Left kidney (tissue), 8 donors: ENCODE measurements around the gene RNF17. TPM values are rescaled to one million over a fixed set of nuclear protein-coding genes. Genes with fewer than 3 reads are reported as not detected.
"Not testable (repeated sequence)": the region's sequence is repeated elsewhere in the genome, so short reads cannot be mapped to it uniquely, and the experiment has no call there.

Experiments used
- DNase-seq: peaks from one replicate; pipeline ENCODE4 v3.0.0-alpha.2; 2013
- long read RNA-seq, 8 donors: transcript quantifications; one replicate each; lab custom pipeline, GENCODE V29; 2026
- polyA plus RNA-seq: library from polyadenylated mRNA; unstranded; fragments of 120-200 nt; gene quantifications from one replicate; pipeline ENCODE4 v1.2.1, GENCODE V29; 2013; ENCODE audit not compliant: insufficient read length

The RNF17 gene
- polyA plus RNA-seq, result 0.22 TPM
- long read RNA-seq, donor 1, partial matches to known transcripts, result 7 of 7 reads
- long read RNA-seq, donor 1, other reads (novel, unspliced or antisense), result 0 of 7 reads
- long read RNA-seq, donor 2, result 0 reads
- long read RNA-seq, donor 3, result 0 reads
- long read RNA-seq, donor 4, result 0 reads
- long read RNA-seq, donor 5, result 0 reads
- long read RNA-seq, donor 6, result 0 reads
- long read RNA-seq, donor 7, partial matches to known transcripts, result 17 of 17 reads
- long read RNA-seq, donor 7, other reads (novel, unspliced or antisense), result 0 of 17 reads
- long read RNA-seq, donor 8, result 0 reads

GRCh38 chr13:24763596-24764275, at the start of gene RNF17:
Gene RNF17 (plus strand): TSS chr13:24764169. CDS start chr13:24764204, 35 bp downstream.
- no peak for DNase-seq

- no peak for DNase-seq
Measured at GRCh38 chr13:24716011-24716410, 48.0 kb upstream of the RNF17 start.

DNA sequence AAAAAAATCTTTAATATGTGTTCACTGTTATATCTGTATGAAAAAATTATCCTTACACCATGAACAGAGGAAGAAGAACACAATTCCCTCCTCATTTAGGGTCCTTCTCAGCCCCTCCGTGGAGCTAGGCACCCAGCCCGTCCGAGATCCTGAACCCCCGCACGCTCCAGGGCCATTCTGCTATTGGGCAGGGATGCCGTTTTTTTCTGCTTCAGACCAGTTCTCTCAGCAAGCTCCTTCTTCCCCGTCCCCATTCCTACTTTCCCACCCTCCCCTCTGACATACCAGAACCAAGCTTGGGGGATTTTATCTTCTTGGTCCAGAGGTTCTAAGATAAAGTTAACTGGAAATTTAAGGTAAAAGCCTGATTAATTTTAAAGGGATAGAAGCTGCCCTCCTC, 47.5 kb upstream of the RNF17 start:
- no peak for DNase-seq

GRCh38 chr13:24717217-24717616, 46.8 kb upstream of the RNF17 start:
- no peak for DNase-seq

- DNase-seq, result no peak
Measured at GRCh38 chr13:24718192-24718965, 45.6 kb upstream of the RNF17 start.

DNA sequence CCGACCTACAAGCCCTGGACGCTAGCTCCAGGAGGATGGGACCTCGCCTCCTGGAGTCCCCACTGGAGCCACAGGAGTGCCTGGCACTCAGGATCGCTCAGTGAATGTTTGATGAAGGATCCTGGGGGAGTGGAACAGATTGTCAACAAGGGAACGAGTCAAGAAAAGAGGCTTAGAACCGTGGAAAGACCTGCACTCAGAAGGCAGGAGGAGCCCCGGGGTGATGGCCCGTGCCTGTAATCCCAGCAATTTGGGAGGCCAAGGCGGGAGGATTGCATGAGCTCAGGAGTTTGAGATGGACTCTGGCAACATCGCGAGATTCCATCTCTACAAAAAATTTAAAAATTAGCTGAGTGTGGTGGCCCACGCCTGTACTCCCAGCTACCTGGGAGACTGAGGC, 44.8 kb upstream of the RNF17 start:
- no peak for DNase-seq

- DNase-seq, result no peak
Measured at GRCh38 chr13:24723206-24723605, 40.8 kb upstream of the RNF17 start.

DNA sequence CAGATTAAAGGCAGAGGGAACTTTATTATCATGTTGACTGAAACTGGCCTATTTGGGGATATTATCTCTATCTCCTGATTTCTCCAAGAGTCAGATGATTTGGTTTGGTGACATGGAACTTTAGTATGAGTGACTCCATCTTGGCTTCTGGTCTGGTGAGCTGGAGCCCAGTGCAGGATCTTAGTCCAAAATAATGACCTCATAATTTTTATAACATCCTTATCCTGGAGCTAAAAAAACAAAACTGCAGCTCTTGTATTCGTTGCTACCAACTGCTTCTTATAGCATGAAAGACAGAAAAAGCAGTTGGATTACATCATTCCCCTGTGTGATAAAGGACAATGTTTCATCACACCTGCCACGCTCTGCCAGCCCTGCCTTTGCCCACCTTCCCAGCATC, 39.3 kb upstream of the RNF17 start:
- DNase-seq, result no peak

- DNase-seq, result no peak
Measured at GRCh38 chr13:24725379-24725778, 38.6 kb upstream of the RNF17 start.

GRCh38 chr13:24727731-24728601, 36.0 kb upstream of the RNF17 start:
- peak; percentile 79 for DNase-seq

GRCh38 chr13:24730873-24731567, 32.9 kb upstream of the RNF17 start:
- not testable (repeated sequence) for DNase-seq

DNA sequence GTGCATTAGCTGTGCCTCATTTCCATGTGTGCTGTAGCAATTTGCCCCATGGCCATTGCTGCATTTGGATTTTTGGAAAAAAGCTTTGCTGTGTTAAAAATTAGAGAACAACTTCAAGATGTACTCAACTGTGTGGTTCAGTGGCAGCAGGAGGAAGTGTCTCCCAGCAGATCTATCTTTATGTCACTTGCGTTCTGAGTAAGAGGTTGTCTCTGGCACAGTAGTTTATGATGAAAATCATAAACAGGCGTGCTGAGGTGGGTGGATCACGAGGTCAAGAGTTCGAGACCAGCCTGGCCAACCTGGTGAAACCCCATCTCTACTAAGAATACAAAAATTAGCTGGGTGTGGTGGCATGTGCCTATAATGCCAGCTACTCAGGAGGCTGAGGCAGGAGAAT, 29.0 kb upstream of the RNF17 start:
- no peak for DNase-seq

DNA sequence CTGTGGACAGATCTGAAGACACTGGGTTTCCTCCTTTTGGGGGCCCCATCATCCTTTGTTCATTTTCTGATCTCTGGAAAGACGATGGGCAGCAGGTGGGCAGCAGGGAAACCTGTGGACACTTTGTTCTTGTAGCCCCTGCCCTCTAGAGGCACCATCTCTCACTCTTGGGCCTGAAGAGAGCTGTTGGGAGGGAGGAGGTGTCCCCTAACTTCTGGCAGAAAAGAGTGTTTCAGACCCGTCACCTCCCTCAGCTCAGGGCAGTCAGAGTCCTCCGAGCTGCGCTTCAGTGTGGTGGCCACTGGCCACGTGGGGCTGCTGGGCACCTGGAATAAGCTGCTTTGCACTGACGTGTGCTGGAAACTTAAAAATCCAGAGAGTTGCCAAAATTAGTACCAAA, 26.9 kb upstream of the RNF17 start:
- DNase-seq, result no peak

DNA sequence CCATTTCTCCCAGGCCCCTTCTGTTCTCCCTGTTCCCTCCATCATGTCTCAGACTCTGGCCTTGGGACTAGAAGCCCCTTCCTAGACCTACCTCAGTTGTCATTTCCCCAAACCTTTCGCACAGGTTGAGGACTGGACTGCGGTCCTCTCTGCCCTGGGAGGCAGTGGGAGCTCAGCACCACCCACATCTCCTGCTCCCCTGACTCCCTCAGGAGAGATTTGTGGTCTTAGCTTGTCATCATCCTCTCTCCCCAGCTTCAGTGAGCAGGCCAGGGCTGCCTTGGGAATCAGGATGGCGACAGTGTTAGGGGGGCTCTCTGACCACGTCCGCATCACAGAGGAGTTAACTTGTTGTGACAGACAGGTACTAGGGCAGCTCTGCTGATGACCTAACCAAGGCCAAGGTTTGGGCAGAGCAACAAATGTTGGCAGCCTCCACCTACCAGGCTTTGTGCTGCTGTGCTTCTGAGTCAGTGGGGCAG, 25.6 kb upstream of the RNF17 start:
- DNase-seq, result no peak

- DNase-seq, result no peak
Measured at GRCh38 chr13:24740014-24740890, 23.7 kb upstream of the RNF17 start.

DNA sequence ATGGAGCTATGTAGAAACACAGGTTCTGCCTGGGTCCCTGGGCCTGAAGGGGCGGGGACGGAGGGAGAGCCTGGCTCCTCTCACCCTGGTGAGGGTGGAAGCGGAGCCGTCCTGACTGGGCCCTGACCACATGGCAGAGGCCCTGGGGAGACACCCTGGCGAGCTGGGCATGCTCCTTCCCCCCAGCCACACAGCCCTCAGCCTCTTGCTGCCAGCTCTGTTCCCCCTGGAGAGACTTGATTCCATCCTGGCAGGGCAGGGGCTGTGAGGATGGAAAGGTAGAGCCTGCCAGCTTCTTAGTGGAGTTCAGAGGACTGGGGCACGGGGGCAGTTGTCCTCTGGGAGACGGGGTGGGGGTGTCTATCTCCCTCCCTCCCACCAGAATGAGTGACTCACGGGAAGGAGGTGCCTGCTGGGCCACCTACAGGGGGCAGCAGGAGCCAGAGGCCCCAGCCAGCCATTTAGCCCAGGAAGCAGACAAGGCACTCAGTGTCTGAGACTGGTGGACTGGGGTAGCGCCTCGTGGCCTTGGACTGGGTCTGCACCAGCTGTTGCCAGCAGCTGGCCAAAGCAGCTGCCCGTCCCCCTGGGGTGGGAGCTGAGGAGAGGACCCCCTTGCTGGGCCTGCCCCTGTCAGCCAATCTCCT, 22.8 kb upstream of the RNF17 start:
- DNase-seq, result no peak

DNA sequence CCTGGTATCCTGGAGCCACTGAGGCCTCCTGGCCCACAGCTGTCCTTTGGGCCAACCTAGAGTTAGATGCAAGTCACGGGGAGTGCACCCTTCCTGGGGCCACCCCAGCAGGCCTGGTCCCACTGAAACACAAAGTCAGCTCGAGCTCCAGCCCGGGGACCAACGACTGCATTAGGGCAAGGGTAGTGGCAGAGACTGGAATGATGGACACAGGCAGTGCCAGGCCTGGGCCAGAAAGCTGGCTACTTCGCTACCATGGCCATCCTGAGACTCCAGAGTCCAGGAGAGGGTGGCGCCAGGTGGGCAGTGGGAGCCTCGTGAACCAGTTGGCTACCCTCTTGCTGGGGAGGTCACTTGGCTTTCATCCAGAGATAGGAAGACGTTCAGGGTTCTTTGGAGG, 22.2 kb upstream of the RNF17 start:
- no peak for DNase-seq

DNA sequence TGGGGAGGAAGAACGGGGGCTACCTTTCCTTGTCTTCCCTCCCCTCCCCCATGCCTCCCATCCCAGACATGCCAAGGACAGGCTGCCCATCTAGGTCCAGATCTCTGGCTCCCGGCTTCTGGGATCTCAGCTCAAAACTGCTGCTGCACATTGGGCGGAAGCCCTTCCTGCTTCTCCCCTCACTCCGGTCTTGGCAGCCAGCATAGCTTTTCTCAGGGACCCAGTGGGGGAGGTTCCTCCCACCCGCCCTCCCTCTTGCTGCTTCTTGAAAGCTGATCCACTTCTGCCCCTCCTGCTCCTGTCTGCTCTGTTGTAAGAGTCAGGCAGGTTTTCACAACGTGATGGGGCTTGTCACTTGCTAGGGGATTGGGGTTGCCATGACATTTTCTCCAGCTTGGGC, 21.7 kb upstream of the RNF17 start:
- DNase-seq, result peak; percentile 60

GRCh38 chr13:24742977-24743376, 21.0 kb upstream of the RNF17 start:
- no peak for DNase-seq

DNA sequence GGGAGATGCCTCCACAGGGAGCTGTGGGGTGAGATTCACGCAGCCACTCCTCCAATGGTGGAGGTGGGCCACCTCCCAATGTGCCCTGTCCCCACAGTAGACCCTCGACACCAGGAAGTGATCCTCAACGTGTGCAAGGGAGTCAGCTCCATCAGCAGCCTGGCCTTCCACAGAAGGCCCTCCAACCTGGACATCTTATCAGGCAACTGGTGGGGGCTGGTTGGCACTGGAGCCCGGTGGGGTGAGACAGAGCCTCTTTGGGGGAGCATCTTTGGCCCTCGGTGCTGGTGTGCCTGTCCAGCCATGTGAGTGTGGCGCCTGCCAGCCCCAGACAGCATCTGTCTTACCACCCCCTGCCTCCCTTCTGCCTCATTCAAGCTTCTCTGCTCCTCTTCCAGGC, 19.7 kb upstream of the RNF17 start:
- DNase-seq, result no peak
